Endodermal cell (in vitro differentiated cells): ENCODE measurements around the gene ACVR1. TPM values are rescaled to one million over a fixed set of nuclear protein-coding genes. Genes with fewer than 3 reads are reported as not detected.

Experiments
- DNase-seq: peaks from one replicate; pipeline ENCODE4 v3.0.0-alpha.2; 2017
- H3K27ac ChIP-seq: 2 replicates; pipeline ENCODE4 v1.5.1; 2013; ENCODE audit warnings: mild to moderate bottlenecking, low read depth, low read length, moderate library complexity
- H3K27me3 ChIP-seq: 2 replicates; pipeline ENCODE4 v1.6.1; 2013; ENCODE audit warnings: mild to moderate bottlenecking, low read length, moderate library complexity; ENCODE audit not compliant: insufficient read depth, control insufficient read depth, poor library complexity, severe bottlenecking
- H3K36me3 ChIP-seq: 2 replicates; pipeline ENCODE4 v1.7.0; 2013; ENCODE audit warnings: mild to moderate bottlenecking, low read length, moderate library complexity; ENCODE audit not compliant: control insufficient read depth, insufficient read depth
- H3K4me1 ChIP-seq: one replicate; pipeline ENCODE4 v1.7.0; 2013; ENCODE audit warnings: low read length; ENCODE audit not compliant: control insufficient read depth, insufficient read depth
- H3K4me3 ChIP-seq: 2 replicates; pipeline ENCODE4 v1.5.1; 2013; ENCODE audit warnings: mild to moderate bottlenecking, low read length, moderate library complexity
- H3K9ac ChIP-seq: 2 replicates; pipeline ENCODE4 v1.6.1; 2013; ENCODE audit warnings: mild to moderate bottlenecking, low read length, moderate library complexity; ENCODE audit not compliant: poor library complexity, severe bottlenecking; ENCODE audit errors: extremely low read depth
- H3K9me3 ChIP-seq: 2 replicates; pipeline ENCODE4 v1.6.1; 2013; ENCODE audit warnings: mild to moderate bottlenecking, low read length, moderate library complexity; ENCODE audit not compliant: control insufficient read depth
- H3K27ac Mint-ChIP-seq: 2 replicates; pipeline ENCODE4 v1.8.0; 2020; ENCODE audit warnings: mixed read lengths
- H3K27me3 Mint-ChIP-seq: 2 replicates; pipeline ENCODE4 v1.8.0; 2021; ENCODE audit warnings: mild to moderate bottlenecking, mixed read lengths; ENCODE audit not compliant: insufficient read depth
- H3K36me3 Mint-ChIP-seq: 2 replicates; pipeline ENCODE4 v1.8.0; 2020; ENCODE audit warnings: low read depth, mixed read lengths
- H3K4me1 Mint-ChIP-seq: 2 replicates; pipeline ENCODE4 v1.8.0; 2020; ENCODE audit warnings: mixed read lengths
- H3K4me3 Mint-ChIP-seq: 2 replicates; pipeline ENCODE4 v1.8.0; 2020; ENCODE audit warnings: mild to moderate bottlenecking, moderate library complexity, mixed read lengths
- H3K9me3 Mint-ChIP-seq: 2 replicates; pipeline ENCODE4 v1.8.0; 2020; ENCODE audit warnings: mild to moderate bottlenecking, mixed read lengths
- CTCF ChIP-seq: fragments of 200-600 bp; sonication (generic); conservative IDR thresholded peaks from 2 replicates; pipeline ENCODE4 v1.5.0; 2021; ENCODE audit warnings: antibody characterized with exemption, mild to moderate bottlenecking
- WGBS, 2 experiments: methylation state at CpG; one replicate each; pipeline versions ENCODE4 v1.1.5 to v1.1.7; 2013; ENCODE audit warnings: missing lambda C conversion rate in 2 of 2, mixed read lengths in 1 of 2; ENCODE audit not compliant: insufficient coverage in 1 of 2, insufficient read length in 1 of 2; 5-methylcytosine and 5-hydroxymethylcytosine counted together
- total RNA-seq, 2 donors: library from RNA; stranded (reverse); fragmentation: NEBNext Ultra II Directional in 1 of 2; extraction: Animal tissue kit (Norgen Biotek cat#: 25700) in 1 of 2; gene quantifications; 2 replicates in 1 of 2; 3 replicates in 1 of 2; pipeline ENCODE4 v1.2.1, GENCODE V29; 2021

ACVR1 gene
- total RNA-seq, 2 donors from 2014 or later = 21.1 to 26.9 TPM

GRCh38 chr2:157877761-157878400, 1.8 kb upstream of the ACVR1 start:
- no peak for TF ChIP-seq CTCF
- Histone ChIP-seq H3K27ac (no peak overlapping the region), H3K9me3 (no peaks in the 10 kb centered on the region), H3K9ac (no peak overlapping the region), H3K27me3 (no peaks in the 10 kb centered on the region), H3K36me3 (no peaks in the 10 kb centered on the region), H3K4me1 (peaks cover 4% of the 10 kb centered on the region), H3K4me3 (no peak overlapping the region)
- Mint-ChIP-seq H3K27ac (no peak overlapping the region), H3K36me3 (no peaks in the 10 kb centered on the region), H3K27me3 (peaks cover 3% of the 10 kb centered on the region), H3K4me1 (peaks cover 25% of the 10 kb centered on the region), H3K9me3 (no peaks in the 10 kb centered on the region), H3K4me3 (no peak overlapping the region)
- WGBS, 2 experiments = 84 to 90% methylated on average over 1 to 3 of the region's 3 CpGs
- no peak for DNase-seq

DNA sequence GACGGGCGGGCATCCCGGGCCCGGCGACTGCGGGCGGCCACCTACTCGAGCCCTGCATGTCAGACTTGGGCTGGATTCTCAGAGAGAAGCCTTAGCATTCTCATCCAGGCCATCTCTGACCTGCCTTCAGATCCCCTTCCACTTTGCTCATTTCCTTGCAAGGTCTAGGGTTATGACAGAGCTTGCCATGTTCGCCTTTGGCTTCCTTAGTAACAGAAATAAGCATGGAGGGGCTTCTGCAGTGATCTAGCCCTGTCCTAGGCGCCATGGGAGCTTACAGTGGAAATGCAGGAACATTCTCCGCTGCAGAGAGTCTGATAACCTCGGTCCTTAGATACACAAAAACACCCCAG, 632 bp upstream of the ACVR1 start:
- 6 to 9% methylated on average over 10 to 12 of the region's 12 CpGs for WGBS, 2 experiments
- H3K9ac ChIP-seq = peak overlapping the region; percentile 36
- DNase-seq = no peak
- H3K27me3 Mint-ChIP-seq = peaks cover 3% of the 10 kb centered on the region
- peaks cover 32% of the 10 kb centered on the region for H3K4me1 Mint-ChIP-seq
- no peaks in the 10 kb centered on the region for H3K9me3 Mint-ChIP-seq
- no peak for TF ChIP-seq CTCF
- H3K27ac Mint-ChIP-seq = peak overlapping the region; percentile 69
- H3K4me3 ChIP-seq = peak overlapping the region; percentile 89
- peaks cover 7% of the 10 kb centered on the region for H3K4me1 ChIP-seq
- peak overlapping the region; percentile 59 for H3K27ac ChIP-seq
- no peaks in the 10 kb centered on the region for H3K9me3 ChIP-seq
- H3K36me3 ChIP-seq = no peaks in the 10 kb centered on the region
- H3K27me3 ChIP-seq = no peaks in the 10 kb centered on the region
- H3K36me3 Mint-ChIP-seq = no peaks in the 10 kb centered on the region
- peak overlapping the region; percentile 85 for H3K4me3 Mint-ChIP-seq

DNA sequence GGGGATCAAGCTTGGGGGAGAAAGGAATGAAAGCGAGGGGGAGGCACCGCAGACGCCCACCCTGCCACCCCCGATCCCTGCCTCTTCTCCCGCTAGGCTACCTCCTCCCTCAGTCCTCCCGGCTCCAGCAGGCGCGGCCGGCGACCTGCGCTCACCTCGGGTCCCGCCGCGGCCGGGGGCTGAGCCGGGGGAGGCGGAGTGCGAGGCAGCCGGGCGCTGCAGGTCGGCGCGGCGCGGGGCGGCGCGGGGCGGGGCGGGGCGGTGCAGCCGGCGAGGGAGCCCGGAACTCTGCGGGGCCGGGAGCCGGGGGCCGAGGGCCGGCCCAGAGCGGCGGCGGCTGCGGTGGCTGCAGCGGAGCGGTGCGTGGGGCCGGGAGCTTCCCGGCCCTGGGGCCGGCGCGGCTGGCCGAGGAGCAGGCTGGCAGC, 477 bp downstream of the ACVR1 start:
- Histone ChIP-seq H3K27ac (no peak overlapping the region), H3K4me1 (peaks cover 7% of the 10 kb centered on the region), H3K4me3 (peak overlapping the region; percentile 95), H3K27me3 (no peaks in the 10 kb centered on the region), H3K9me3 (no peaks in the 10 kb centered on the region), H3K9ac (peak overlapping the region; percentile 79), H3K36me3 (no peaks in the 10 kb centered on the region)
- H3K36me3 Mint-ChIP-seq = no peaks in the 10 kb centered on the region
- TF ChIP-seq CTCF = no peak
- no peaks in the 10 kb centered on the region for H3K9me3 Mint-ChIP-seq
- peak; percentile 85 for DNase-seq
- 0% methylated on average over 52 of the region's 53 CpGs; no CpG with 5 or more reads in 1 of the 2 experiments for WGBS, 2 experiments
- H3K27ac Mint-ChIP-seq = peak overlapping the region; percentile 89
- H3K4me3 Mint-ChIP-seq = peak overlapping the region; percentile 85
- peaks cover 39% of the 10 kb centered on the region for H3K4me1 Mint-ChIP-seq
- H3K27me3 Mint-ChIP-seq = peaks cover 3% of the 10 kb centered on the region
